Natural killer cell treated with Interleukin-12 subunit alpha and Interleukin-12 subunit beta and Interleukin-15 and Interleukin-18, amount 100 ng/mL, for 72 hours (primary cell): ENCODE data around the gene KCNG1. TPM values are rescaled to one million over a fixed set of nuclear protein-coding genes. Genes with fewer than 3 reads are reported as not detected.

ENCODE experiments used
- ATAC-seq, 2 donors: fragments of 150-1000 bp; cut with Tn5 transposase in 1 of 2; sonication (Bioruptor Pico), chemical (Tn5 transposase) in 1 of 2; 2 replicates each; pipeline ENCODE4 v1.10.0; 2021
- DNase-seq: peaks from one replicate; pipeline ENCODE4 v3.0.0; 2022; ENCODE audit warnings: low spot score
- H3K27ac Mint-ChIP-seq, 2 donors: 1 replicate in 1 of 2; 2 replicates in 1 of 2; pipeline ENCODE4 v1.8.0; 2022; ENCODE audit warnings: mixed read lengths in 2 of 2, mild to moderate bottlenecking in 1 of 2, moderate library complexity in 1 of 2
- H3K27me3 Mint-ChIP-seq, 2 donors: 1 replicate in 1 of 2; 2 replicates in 1 of 2; pipeline ENCODE4 v1.8.0; 2022; ENCODE audit warnings: mixed read lengths in 2 of 2
- H3K36me3 Mint-ChIP-seq: one replicate; pipeline ENCODE4 v1.8.0; 2022; ENCODE audit warnings: mixed read lengths
- H3K4me1 Mint-ChIP-seq, 2 donors: 1 replicate in 1 of 2; 2 replicates in 1 of 2; pipeline ENCODE4 v1.8.0; 2022; ENCODE audit warnings: low read depth in 2 of 2, mixed read lengths in 2 of 2, mild to moderate bottlenecking in 1 of 2
- H3K4me3 Mint-ChIP-seq: one replicate; pipeline ENCODE4 v1.8.0; 2022; ENCODE audit warnings: mixed read lengths
- H3K9me3 Mint-ChIP-seq: 2 replicates; pipeline ENCODE4 v1.8.0; 2022; ENCODE audit warnings: mixed read lengths
- total RNA-seq, 2 donors: library from RNA; stranded (reverse); gene quantifications; one replicate each; pipeline ENCODE4 v1.2.3, GENCODE V29; 2022

The KCNG1 gene
- total RNA-seq, 2 donors from 2014 or later, result not detected

GRCh38 chr20:51014797-51015722, 7.8 kb downstream of the KCNG1 start:
- Mint-ChIP-seq H3K36me3 (no peaks in the 10 kb centered on the region), H3K27me3 (peaks cover 32 to 39% of the 10 kb centered on the region in 2 donors), H3K9me3 (no peaks in the 10 kb centered on the region), H3K4me3 (no peak overlapping the region), H3K4me1 (no peaks in the 10 kb centered on the region), H3K27ac (no peak overlapping the region)
- DNase-seq (no peak), ATAC-seq (peak in 1 of 2 donors; percentile 25)

- ATAC-seq (no peak), DNase-seq (no peak)
- Mint-ChIP-seq H3K9me3 (no peaks in the 10 kb centered on the region), H3K4me1 (no peaks in the 10 kb centered on the region), H3K27me3 (peaks cover 32 to 33% of the 10 kb centered on the region in 2 donors), H3K4me3 (no peak overlapping the region), H3K36me3 (no peaks in the 10 kb centered on the region), H3K27ac (no peak overlapping the region)
Observed at GRCh38 chr20:51013577-51014330, 9.2 kb downstream of the KCNG1 start.

- Mint-ChIP-seq H3K4me3 (no peak overlapping the region), H3K27me3 (peaks cover 27 to 30% of the 10 kb centered on the region in 2 donors), H3K27ac (no peak overlapping the region), H3K36me3 (no peaks in the 10 kb centered on the region), H3K9me3 (no peaks in the 10 kb centered on the region), H3K4me1 (no peaks in the 10 kb centered on the region)
- ATAC-seq, result no peak
- DNase-seq, result no peak
Observed at GRCh38 chr20:51012357-51012756, 10.6 kb downstream of the KCNG1 start.

- Mint-ChIP-seq H3K9me3 (no peaks in the 10 kb centered on the region), H3K27ac (no peak overlapping the region), H3K4me1 (no peaks in the 10 kb centered on the region), H3K27me3 (peaks cover 19 to 22% of the 10 kb centered on the region in 2 donors), H3K4me3 (no peak overlapping the region), H3K36me3 (no peaks in the 10 kb centered on the region)
- DNase-seq (no peak), ATAC-seq (no peak)
Observed at GRCh38 chr20:51011479-51011878, 11.4 kb downstream of the KCNG1 start.

GRCh38 chr20:51010932-51011331, 12.0 kb downstream of the KCNG1 start:
- Mint-ChIP-seq H3K9me3 (no peaks in the 10 kb centered on the region), H3K4me1 (no peaks in the 10 kb centered on the region), H3K27me3 (peaks cover 19 to 22% of the 10 kb centered on the region in 2 donors), H3K27ac (no peak overlapping the region), H3K36me3 (no peaks in the 10 kb centered on the region), H3K4me3 (no peak overlapping the region)
- DNase-seq (no peak), ATAC-seq (no peak)

- Mint-ChIP-seq H3K27ac (no peak overlapping the region), H3K27me3 (peaks cover 19% of the 10 kb centered on the region in 2 donors), H3K9me3 (no peaks in the 10 kb centered on the region), H3K4me1 (no peaks in the 10 kb centered on the region), H3K36me3 (no peaks in the 10 kb centered on the region), H3K4me3 (no peak overlapping the region)
- ATAC-seq, result no peak
- no peak for DNase-seq
Observed at GRCh38 chr20:51010043-51010365, 12.9 kb downstream of the KCNG1 start.

- Mint-ChIP-seq H3K4me3 (no peak overlapping the region), H3K27me3 (peaks cover 14% of the 10 kb centered on the region in 2 donors), H3K36me3 (no peaks in the 10 kb centered on the region), H3K27ac (no peak overlapping the region), H3K9me3 (no peaks in the 10 kb centered on the region), H3K4me1 (no peaks in the 10 kb centered on the region)
- DNase-seq, result no peak
- ATAC-seq, result peak in 1 of 2 donors; percentile 17
Observed at GRCh38 chr20:51009303-51010042, 13.4 kb downstream of the KCNG1 start.

GRCh38 chr20:51008718-51009117, 14.2 kb downstream of the KCNG1 start:
- ATAC-seq (no peak), DNase-seq (no peak)
- no peaks in the 10 kb centered on the region for H3K4me1 Mint-ChIP-seq
- no peak overlapping the region for H3K27ac Mint-ChIP-seq
- no peaks in the 10 kb centered on the region for H3K9me3 Mint-ChIP-seq
- H3K4me3 Mint-ChIP-seq, result no peak overlapping the region
- H3K36me3 Mint-ChIP-seq, result no peaks in the 10 kb centered on the region
- H3K27me3 Mint-ChIP-seq, result peaks cover 6 to 8% of the 10 kb centered on the region in 2 donors

- no peak for ATAC-seq
- H3K27me3 Mint-ChIP-seq, result peaks cover 19% of the 10 kb centered on the region in 2 donors
Observed at GRCh38 chr20:51005214-51005613, 17.7 kb downstream of the KCNG1 start.

GRCh38 chr20:51004781-51005180, 18.1 kb downstream of the KCNG1 start:
- Mint-ChIP-seq H3K4me3 (no peak overlapping the region), H3K27me3 (peaks cover 19 to 20% of the 10 kb centered on the region in 2 donors), H3K27ac (peak overlapping the region in 1 of 2 donors; percentile 58), H3K9me3 (no peaks in the 10 kb centered on the region), H3K4me1 (no peaks in the 10 kb centered on the region), H3K36me3 (no peaks in the 10 kb centered on the region)
- ATAC-seq (peak; percentile 4 to 12), DNase-seq (no peak)

More at GRCh38 chr20:51005214-51005613, 17.7 kb downstream of the KCNG1 start:
- Mint-ChIP-seq H3K4me3 (no peak overlapping the region), H3K4me1 (no peaks in the 10 kb centered on the region), H3K36me3 (no peaks in the 10 kb centered on the region), H3K27ac (peak overlapping the region in 1 of 2 donors; percentile 58), H3K9me3 (no peaks in the 10 kb centered on the region)
- DNase-seq, result no peak

- Mint-ChIP-seq H3K4me1 (no peaks in the 10 kb centered on the region), H3K4me3 (no peak overlapping the region)
- ATAC-seq, result no peak
Observed at GRCh38 chr20:51004305-51004727, 18.6 kb downstream of the KCNG1 start.

GRCh38 chr20:51003753-51004152, 19.2 kb downstream of the KCNG1 start:
- Mint-ChIP-seq H3K4me1 (no peaks in the 10 kb centered on the region), H3K9me3 (no peaks in the 10 kb centered on the region), H3K4me3 (no peak overlapping the region), H3K27ac (no peak overlapping the region), H3K27me3 (peaks cover 27 to 28% of the 10 kb centered on the region in 2 donors), H3K36me3 (no peaks in the 10 kb centered on the region)
- no peak for ATAC-seq
- no peak for DNase-seq

More at GRCh38 chr20:51004305-51004727, 18.6 kb downstream of the KCNG1 start:
- DNase-seq, result no peak
- Mint-ChIP-seq H3K9me3 (no peaks in the 10 kb centered on the region), H3K27me3 (peaks cover 21 to 23% of the 10 kb centered on the region in 2 donors), H3K36me3 (no peaks in the 10 kb centered on the region), H3K27ac (no peak overlapping the region)

GRCh38 chr20:51002633-51003032, 20.3 kb downstream of the KCNG1 start:
- H3K27ac Mint-ChIP-seq, result no peak overlapping the region
- H3K36me3 Mint-ChIP-seq, result no peaks in the 10 kb centered on the region
- H3K27me3 Mint-ChIP-seq, result peaks cover 32 to 33% of the 10 kb centered on the region in 2 donors
- no peak overlapping the region for H3K4me3 Mint-ChIP-seq
- H3K4me1 Mint-ChIP-seq, result no peaks in the 10 kb centered on the region
- ATAC-seq (no peak), DNase-seq (no peak)
- no peaks in the 10 kb centered on the region for H3K9me3 Mint-ChIP-seq
